Measurements from ENCODE around the gene CCDC97.
A peak's percentile ranks its signal among the peaks of the same experiment; 100 is the strongest.

CCDC97 gene

DNA sequence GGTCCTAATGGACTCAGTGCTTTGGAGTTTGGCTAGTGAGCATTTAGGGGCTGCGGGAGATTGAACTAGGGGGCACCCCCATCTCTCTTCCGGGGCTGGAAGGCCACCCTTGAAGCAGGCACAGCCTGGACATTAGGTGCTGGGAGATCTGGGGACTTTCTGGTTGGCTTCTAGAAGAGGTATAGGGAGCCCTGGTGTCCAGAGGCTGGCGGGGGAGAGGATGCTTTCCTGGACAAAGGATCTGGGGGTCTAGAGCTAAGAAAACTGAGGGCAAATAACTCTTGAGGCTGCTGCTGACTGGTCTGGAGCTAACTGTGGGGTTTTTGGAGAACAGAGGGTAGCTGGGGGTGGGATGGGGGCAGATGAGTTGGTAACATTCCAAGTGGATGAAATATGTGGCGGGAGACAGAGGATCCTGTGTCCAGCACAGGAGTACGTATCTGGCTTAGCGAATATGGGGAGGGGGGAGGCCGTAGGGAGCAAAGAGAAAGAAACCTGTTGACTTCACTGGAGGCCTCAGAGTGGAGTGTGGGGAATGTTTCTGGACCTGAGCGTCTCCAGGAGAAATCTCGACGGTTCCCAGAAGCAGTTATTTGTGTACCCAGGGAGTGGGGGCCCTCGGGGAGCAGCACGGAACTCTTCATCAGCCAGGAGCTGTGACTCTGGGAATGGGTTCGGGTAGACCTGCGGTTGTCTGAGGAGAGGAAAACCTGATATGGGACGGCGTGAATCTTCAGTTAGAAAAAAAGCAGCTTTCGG lies 44.4 kb upstream of the CCDC97 start:
- TF ChIP-seq, protein P1, sequence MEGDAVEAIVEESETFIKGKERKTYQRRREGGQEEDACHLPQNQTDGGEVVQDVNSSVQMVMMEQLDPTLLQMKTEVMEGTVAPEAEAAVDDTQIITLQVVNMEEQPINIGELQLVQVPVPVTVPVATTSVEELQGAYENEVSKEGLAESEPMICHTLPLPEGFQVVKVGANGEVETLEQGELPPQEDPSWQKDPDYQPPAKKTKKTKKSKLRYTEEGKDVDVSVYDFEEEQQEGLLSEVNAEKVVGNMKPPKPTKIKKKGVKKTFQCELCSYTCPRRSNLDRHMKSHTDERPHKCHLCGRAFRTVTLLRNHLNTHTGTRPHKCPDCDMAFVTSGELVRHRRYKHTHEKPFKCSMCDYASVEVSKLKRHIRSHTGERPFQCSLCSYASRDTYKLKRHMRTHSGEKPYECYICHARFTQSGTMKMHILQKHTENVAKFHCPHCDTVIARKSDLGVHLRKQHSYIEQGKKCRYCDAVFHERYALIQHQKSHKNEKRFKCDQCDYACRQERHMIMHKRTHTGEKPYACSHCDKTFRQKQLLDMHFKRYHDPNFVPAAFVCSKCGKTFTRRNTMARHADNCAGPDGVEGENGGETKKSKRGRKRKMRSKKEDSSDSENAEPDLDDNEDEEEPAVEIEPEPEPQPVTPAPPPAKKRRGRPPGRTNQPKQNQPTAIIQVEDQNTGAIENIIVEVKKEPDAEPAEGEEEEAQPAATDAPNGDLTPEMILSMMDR (IDR thresholded peaks at IDR 0.05; ENCODE audit: low read depth, low read length): no peak

DNA sequence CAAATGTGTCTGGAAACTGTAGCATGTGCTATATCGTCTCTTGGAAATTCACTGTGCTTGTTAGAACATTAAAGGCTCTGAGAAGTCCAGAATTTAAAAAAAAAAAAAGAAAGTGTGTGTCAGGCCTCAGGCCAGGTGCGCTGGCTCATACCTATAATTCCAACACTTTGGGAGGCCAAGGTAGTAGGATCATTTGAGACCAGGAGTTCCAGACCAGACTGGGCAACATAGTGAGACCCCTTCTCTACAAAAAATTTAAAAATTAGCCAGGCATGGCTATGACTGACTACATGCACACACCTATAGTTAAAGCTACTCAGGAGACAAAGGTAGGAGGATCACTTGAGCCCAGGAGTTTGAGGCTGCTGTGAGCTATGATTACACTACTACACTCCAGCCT lies 40.9 kb upstream of the CCDC97 start:
- TF ChIP-seq, protein P1 (IDR thresholded peaks at IDR 0.05; ENCODE audit: low read depth, low read length): no peak
- no peak overlapping the region for H3K4me3 ChIP-seq (ENCODE audit: low read depth, low read length)

More for the DNA sequence above, 44.4 kb upstream of the CCDC97 start:
- H3K4me3 ChIP-seq (ENCODE audit: low read depth, low read length): peak overlapping the region; percentile 86

DNA sequence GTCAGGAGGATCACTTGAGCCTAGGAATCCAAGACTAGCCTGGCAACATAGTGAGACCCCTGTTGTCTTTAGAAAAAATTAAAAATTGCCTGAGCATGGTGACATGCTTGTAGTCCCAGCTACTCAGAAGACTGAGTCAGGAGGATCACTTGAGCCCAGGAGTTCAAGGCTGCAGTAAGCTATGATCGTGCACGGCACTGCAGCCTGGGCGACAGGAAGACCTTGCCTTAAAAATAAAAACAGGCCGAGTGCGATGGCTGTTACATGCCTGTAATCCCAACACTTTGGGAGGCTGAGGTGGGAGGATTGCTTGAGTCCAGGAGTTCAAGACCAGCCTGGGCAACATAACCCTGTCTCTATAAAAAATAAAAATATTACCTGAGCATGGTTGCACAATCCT lies 40.4 kb upstream of the CCDC97 start:
- no peak overlapping the region for H3K4me3 ChIP-seq (ENCODE audit: low read depth, low read length)
- TF ChIP-seq, protein P1 (IDR thresholded peaks at IDR 0.05; ENCODE audit: low read depth, low read length): no peak

DNA sequence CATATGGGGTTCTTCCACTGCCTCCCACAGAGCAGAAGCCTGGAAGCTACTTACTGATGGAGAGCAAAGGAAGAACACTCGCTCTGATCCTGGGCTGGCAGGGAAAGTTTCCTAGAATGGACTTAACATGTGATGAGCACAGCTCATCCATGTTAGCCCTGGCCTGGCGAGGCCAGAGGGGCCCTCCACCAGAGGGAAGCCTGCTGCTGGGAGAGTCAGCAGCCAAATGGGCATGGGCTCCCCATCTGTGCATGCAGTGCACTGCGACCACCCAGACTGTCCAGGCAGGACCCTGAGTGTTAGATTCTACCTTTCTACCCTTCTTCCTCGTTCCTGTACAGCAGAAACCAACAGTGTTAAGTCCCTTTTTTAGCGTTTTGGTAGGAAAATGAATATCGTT lies 36.9 kb upstream of the CCDC97 start:
- TF ChIP-seq, protein P1 (IDR thresholded peaks at IDR 0.05; ENCODE audit: low read depth, low read length): no peak
- H3K4me3 ChIP-seq (ENCODE audit: low read depth, low read length): no peak overlapping the region

DNA sequence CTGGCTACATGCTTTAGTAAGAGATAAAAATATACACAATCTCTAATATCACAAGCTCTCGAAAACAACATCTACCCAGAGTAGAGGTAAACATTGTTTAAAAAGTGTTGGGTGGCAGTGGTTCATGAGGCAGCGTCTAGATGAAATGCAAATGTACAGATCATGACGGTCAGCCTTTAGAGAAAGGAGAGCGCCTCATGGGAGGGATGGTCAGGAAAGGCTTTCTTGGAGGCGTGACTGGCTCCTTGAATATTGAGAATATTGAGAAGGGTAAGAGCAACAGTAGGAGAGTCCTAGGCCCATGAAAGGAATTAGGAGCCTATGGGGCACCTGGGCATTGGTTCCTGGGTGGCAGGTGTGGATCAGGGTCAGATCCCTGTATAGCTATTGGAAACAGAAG lies 35.2 kb upstream of the CCDC97 start:
- no peak overlapping the region for H3K4me3 ChIP-seq (ENCODE audit: low read depth, low read length)

DNA sequence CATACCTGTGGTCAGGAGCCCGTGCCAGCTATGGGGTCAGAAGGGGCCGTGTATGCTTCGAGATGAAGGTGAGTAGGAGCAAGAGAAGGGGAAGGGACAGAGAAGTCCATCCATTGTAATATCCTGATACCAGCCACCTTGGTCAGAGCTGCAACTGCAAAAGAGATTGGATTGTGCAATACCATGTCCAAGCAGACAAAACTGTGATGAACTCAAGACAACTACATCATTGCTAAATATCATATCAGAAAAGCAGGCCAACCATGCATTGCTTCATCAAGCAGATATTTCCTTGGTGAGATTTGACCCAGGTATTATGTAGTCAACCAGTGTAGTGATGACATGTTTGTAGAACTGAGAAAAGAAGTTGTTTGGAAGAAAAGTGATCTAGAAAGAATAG lies 33.7 kb upstream of the CCDC97 start:
- no peak overlapping the region for H3K4me3 ChIP-seq (ENCODE audit: low read depth, low read length)
- TF ChIP-seq, protein P1 (IDR thresholded peaks at IDR 0.05; ENCODE audit: low read depth, low read length): no peak

More for the DNA sequence above, 35.2 kb upstream of the CCDC97 start:
- TF ChIP-seq, protein P1 (IDR thresholded peaks at IDR 0.05; ENCODE audit: low read depth, low read length): no peak

DNA sequence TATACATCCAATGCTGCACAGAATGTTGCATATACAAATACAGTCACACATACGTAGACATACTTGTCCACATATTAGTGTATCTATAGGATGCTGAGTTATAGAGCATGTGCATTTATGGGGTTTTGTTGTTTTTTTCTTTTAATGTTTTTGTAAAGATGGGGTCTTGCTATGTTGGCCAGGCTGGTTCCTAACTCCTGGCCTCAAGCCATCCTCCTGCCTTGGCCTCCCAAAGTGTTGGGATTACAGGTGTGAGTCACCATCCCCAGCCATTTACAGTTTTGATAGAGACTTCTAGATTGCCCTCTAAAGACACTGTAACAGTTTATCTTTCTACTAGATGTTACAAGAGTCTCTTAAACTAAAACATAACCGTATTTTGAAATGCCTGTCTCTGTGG lies 31.5 kb upstream of the CCDC97 start:
- TF ChIP-seq, protein P1 (IDR thresholded peaks at IDR 0.05; ENCODE audit: low read depth, low read length): no peak
- H3K4me3 ChIP-seq (ENCODE audit: low read depth, low read length): no peak overlapping the region

Measured in WI38 (cell line).